Body of pancreas (tissue), 4 donors: ENCODE data around the gene SCYGR8. TPM values are rescaled to one million over a fixed set of nuclear protein-coding genes. Genes with fewer than 3 reads are reported as not detected.

Experiments used
- ATAC-seq: fragments of 150-250 bp; one replicate; pipeline ENCODE4 v1.9.1; 2016
- DNase-seq, 4 donors: peaks; one replicate each; pipeline ENCODE4 v3.0.0-alpha.2; 2019
- H3K27ac ChIP-seq, 4 donors: fragments of 200-600 bp; sonication (generic); 1 replicate in 3 of 4; 2 replicates in 1 of 4; pipeline versions ENCODE4 v1.5.1 to v1.6.1; 2016 to 2019; ENCODE audit warnings: mild to moderate bottlenecking in 1 of 4, mixed read lengths in 1 of 4, moderate library complexity in 1 of 4
- H3K27me3 ChIP-seq, 2 donors: fragments of 200-600 bp; sonication (generic); one replicate each; pipeline ENCODE4 v1.6.0; 2016; ENCODE audit warnings: mild to moderate bottlenecking in 1 of 2
- H3K36me3 ChIP-seq, 2 donors: fragments of 200-600 bp; sonication (generic); replicated peaks in 1 of 2; 2 replicates each; pipeline ENCODE4 v1.5.1; 2016; ENCODE audit warnings: low read depth in 2 of 2; ENCODE audit not compliant: insufficient read depth in 1 of 2
- H3K4me1 ChIP-seq: fragments of 200-600 bp; sonication (generic); one replicate; pipeline ENCODE4 v1.6.0; 2016
- H3K4me3 ChIP-seq, 2 donors: fragments of 200-600 bp; sonication (generic); 1 replicate in 1 of 2; 2 replicates in 1 of 2; pipeline ENCODE4 v1.5.1; 2016 to 2019
- H3K9me3 ChIP-seq, 3 donors: fragments of 200-600 bp; sonication (generic); 1 replicate in 2 of 3; 2 replicates in 1 of 3; pipeline ENCODE4 v1.5.1; 2016
- CTCF ChIP-seq, 7 experiments: fragments of 450-650 bp in 4 of 7; fragments of 200-600 bp in 3 of 7; sonication (generic) in 3 of 7; IDR thresholded peaks; one replicate each; pipeline ENCODE4 v1.5.1; 2016 to 2019; ENCODE audit warnings: antibody characterized with exemption in 7 of 7
- POLR2A ChIP-seq, 3 donors: fragments of 450-650 bp; IDR thresholded peaks; one replicate each; pipeline ENCODE4 v1.6.1; 2016; ENCODE audit warnings: antibody characterized with exemption in 3 of 3, mild to moderate bottlenecking in 2 of 3
- WGBS, 2 donors: methylation state at CpG; one replicate each; pipeline ENCODE4 v1.1.5; 2017; 5-methylcytosine and 5-hydroxymethylcytosine counted together
- intact Hi-C: fragments of 100-400 bp; cut with DNase I; formaldehyde crosslinking; loops from one replicate; pipeline ENCODE4 v1.15.1; 2023
- total RNA-seq, 2 donors: library from RNA; depleted of rRNA; stranded (reverse); fragments of >200 nt; gene quantifications; one replicate each; pipeline ENCODE4 v1.1.0, GENCODE V29; 2016

SCYGR8 gene
- not detected for total RNA-seq

- no peak for DNase-seq
- intact Hi-C loops: no loop called here
- H3K27me3 ChIP-seq: no peaks in the 10 kb centered on the region
- no peak for ATAC-seq
- no peak within 1 kb of the TSS for H3K27ac ChIP-seq
- H3K36me3 ChIP-seq: no peaks in the 10 kb centered on the region
- no peak within 1 kb of the TSS for H3K4me3 ChIP-seq
- H3K9me3 ChIP-seq: no peaks in the 10 kb centered on the region
- H3K4me1 ChIP-seq: no peaks in the 10 kb centered on the region
- WGBS, 2 donors: 74 to 77% methylated on average over 3 to 4 of the region's 9 CpGs
- TF ChIP-seq POLR2A (IDR thresholded peaks at IDR 0.05) (no peak), CTCF (IDR thresholded peaks at IDR 0.05) (no peak)
Measured at GRCh38 chr2:227745594-227745993, at the start of gene SCYGR8. Gene SCYGR8, plus strand, starts transcription at chr2:227745894. Its CDS starts 0 bp downstream, at chr2:227745894.

- H3K27me3 ChIP-seq: no peaks in the 10 kb centered on the region
- DNase-seq (no peak), ATAC-seq (no peak)
- H3K4me3 ChIP-seq: no peak overlapping the region
- no peaks in the 10 kb centered on the region for H3K4me1 ChIP-seq
- no peak for TF ChIP-seq CTCF (IDR thresholded peaks at IDR 0.05)
- no peak for TF ChIP-seq POLR2A (IDR thresholded peaks at IDR 0.05)
- WGBS, 2 donors: 22 to 28% methylated on average over 2 of the region's 2 CpGs
- no peak overlapping the region for H3K27ac ChIP-seq
- intact Hi-C loops: no loop called here
- no peaks in the 10 kb centered on the region for H3K36me3 ChIP-seq
- no peaks in the 10 kb centered on the region for H3K9me3 ChIP-seq
Measured at GRCh38 chr2:227696990-227697679, 48.6 kb upstream of the SCYGR8 start.

- H3K27ac ChIP-seq: no peak overlapping the region
- no peaks in the 10 kb centered on the region for H3K27me3 ChIP-seq
- peaks cover 5% of the 10 kb centered on the region for H3K4me1 ChIP-seq
- intact Hi-C loops: no loop called here
- DNase-seq (no peak), ATAC-seq (no peak)
- H3K9me3 ChIP-seq: no peaks in the 10 kb centered on the region
- TF ChIP-seq CTCF (IDR thresholded peaks at IDR 0.05) (no peak), POLR2A (IDR thresholded peaks at IDR 0.05) (no peak)
- H3K4me3 ChIP-seq: no peak overlapping the region
- WGBS, 2 donors: 37 to 43% methylated on average over 3 of the region's 3 CpGs
- no peaks in the 10 kb centered on the region for H3K36me3 ChIP-seq
Measured at GRCh38 chr2:227701556-227701955, 44.1 kb upstream of the SCYGR8 start.

- no peak overlapping the region for H3K4me3 ChIP-seq
- intact Hi-C loops: no loop called here
- peaks cover 5% of the 10 kb centered on the region for H3K4me1 ChIP-seq
- TF ChIP-seq POLR2A (IDR thresholded peaks at IDR 0.05): no peak
- H3K9me3 ChIP-seq: no peaks in the 10 kb centered on the region
- peak; percentile 88 for ATAC-seq
- no peaks in the 10 kb centered on the region for H3K27me3 ChIP-seq
- 11 to 17% methylated on average over 4 of the region's 4 CpGs for WGBS, 2 donors
- peak overlapping the region; percentile 25 to 73 (median 50) for H3K27ac ChIP-seq
- H3K36me3 ChIP-seq: no peaks in the 10 kb centered on the region
- DNase-seq: peak in 2 of 4 donors; percentile 14 to 40
Measured at GRCh38 chr2:227703280-227703732, 42.4 kb upstream of the SCYGR8 start.

- H3K9me3 ChIP-seq: no peaks in the 10 kb centered on the region
- no peaks in the 10 kb centered on the region for H3K36me3 ChIP-seq
- H3K27me3 ChIP-seq: no peaks in the 10 kb centered on the region
- WGBS, 2 donors: 57 to 58% methylated on average over 3 of the region's 3 CpGs
- ATAC-seq: no peak
- H3K27ac ChIP-seq: peak overlapping the region; percentile 25 to 73 (median 50)
- H3K4me1 ChIP-seq: peaks cover 5% of the 10 kb centered on the region
- H3K4me3 ChIP-seq: no peak overlapping the region
- intact Hi-C loops: no loop called here
- DNase-seq: no peak
- TF ChIP-seq CTCF (IDR thresholded peaks at IDR 0.05) (no peak), POLR2A (IDR thresholded peaks at IDR 0.05) (no peak)
Measured at GRCh38 chr2:227703961-227704360, 41.7 kb upstream of the SCYGR8 start.
